NCI-H2107 treated with DMSO at 0.1 percent for 48 hours (cell line): ENCODE measurements around the gene ARFRP1.

Experiments
- DNase-seq: peaks from one replicate; lab custom pipeline; 2025; ENCODE audit not compliant: unreplicated experiment; lab: John Stamatoyannopoulos, UW

The ARFRP1 gene

GRCh38 chr20:63702751-63703470, 4.9 kb downstream of the ARFRP1 start:
- no peak for DNase-seq

DNA sequence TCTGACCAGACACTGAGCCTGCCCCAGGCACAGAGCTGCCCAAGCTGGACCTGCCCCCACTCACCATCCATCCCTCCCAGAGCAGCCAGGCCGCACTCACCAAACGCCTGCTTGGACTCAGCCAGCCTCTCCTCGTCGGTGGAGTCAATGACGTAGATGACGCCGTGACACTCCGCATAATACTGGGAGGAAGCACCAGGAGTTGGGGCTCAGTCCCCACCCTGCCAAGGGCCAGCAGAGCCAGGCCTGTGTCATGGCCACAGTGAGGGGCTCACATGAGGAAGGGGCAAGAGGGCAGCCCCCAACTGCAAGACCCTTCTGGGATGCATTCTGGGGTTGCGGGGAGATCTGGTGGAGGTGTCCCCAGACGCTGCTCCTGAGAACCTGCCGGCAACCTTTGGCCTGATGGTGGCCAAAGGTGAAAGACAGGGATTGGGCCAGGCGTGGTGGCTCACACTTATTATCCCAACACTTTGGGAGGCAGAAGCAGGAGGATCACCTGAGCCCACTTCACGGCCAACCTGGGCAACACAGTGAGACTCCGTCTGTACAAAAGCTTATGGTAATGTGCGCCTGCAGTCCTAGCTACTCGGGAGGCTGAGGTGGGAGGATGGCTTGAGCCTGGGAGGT, 5.6 kb downstream of the ARFRP1 start:
- DNase-seq, result no peak

DNA sequence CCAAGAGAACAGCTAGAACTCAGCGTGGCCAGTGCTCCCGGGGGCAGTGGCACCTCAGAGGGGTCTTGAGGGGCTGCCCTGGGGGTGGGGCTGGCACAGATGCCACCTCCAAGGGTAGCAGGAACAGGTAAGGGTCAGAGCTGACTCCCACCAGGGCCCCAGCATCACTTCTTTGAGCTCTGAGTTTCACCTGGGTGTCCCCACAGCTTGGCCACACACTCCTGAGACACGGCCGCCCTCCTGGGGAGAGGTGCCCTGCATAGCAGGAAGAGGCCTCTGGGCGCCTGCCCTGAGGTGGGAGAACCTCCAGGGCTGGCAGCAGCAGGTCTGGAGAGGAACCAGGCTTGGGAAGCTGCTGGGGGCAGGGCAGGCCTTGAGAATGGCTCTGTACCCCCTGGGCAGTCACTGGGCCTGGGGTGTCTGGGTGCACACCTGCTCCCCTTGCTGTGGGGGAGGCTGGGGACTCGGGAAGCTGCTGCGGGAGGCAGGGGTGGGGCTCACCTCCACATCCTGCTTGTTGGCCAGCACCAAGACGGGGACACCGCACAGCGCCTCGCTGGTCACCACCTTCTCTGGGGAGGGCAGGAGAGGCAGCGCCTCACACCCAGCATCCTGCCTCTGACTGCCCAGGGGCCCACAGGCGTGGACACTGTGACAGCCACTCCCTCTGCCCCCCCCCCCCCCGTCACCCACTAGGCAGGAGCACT, 6.3 kb downstream of the ARFRP1 start:
- no peak for DNase-seq

- DNase-seq, result no peak
These were observed 6.8 kb downstream of the ARFRP1 start for GRCh38 chr20:63701051-63701328.

- DNase-seq, result no peak
These were observed 7.4 kb downstream of the ARFRP1 start for GRCh38 chr20:63700199-63701050.

DNA sequence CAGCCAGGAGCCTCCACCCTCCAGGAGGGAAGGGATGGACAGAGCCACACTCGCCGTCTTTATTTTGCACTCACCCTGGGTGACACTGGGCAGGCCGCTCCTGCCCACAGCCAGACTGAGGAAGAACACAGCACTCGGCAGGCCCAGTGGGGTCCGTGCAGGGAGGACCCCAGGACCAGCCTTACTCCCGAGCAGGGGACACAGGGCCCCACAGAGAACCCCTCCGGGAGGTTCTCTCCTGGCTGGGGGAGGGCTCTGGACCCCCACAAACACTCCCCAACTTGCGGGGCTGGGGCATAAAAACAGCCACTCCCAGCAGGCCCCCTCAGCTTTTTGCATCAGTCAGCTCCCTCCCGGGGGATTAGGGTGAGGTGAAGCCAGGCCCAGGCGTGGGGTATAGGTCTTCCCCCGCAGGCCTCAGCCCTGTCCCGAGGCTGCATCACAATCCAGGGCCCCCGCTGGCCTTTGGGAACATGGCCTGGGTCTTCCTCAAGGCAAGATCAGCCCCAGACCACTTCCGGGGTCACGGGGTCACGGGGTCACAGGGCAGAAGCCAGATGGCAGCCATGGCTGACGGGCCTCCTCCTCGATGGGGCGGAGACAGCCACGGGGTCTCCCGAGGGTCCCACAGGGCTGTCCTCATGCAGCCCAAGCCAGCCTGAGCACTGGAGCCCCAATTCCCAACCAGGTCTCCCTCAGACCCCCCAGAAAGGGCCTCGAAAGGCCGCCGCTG, 8.1 kb downstream of the ARFRP1 start:
- no peak for DNase-seq

DNA sequence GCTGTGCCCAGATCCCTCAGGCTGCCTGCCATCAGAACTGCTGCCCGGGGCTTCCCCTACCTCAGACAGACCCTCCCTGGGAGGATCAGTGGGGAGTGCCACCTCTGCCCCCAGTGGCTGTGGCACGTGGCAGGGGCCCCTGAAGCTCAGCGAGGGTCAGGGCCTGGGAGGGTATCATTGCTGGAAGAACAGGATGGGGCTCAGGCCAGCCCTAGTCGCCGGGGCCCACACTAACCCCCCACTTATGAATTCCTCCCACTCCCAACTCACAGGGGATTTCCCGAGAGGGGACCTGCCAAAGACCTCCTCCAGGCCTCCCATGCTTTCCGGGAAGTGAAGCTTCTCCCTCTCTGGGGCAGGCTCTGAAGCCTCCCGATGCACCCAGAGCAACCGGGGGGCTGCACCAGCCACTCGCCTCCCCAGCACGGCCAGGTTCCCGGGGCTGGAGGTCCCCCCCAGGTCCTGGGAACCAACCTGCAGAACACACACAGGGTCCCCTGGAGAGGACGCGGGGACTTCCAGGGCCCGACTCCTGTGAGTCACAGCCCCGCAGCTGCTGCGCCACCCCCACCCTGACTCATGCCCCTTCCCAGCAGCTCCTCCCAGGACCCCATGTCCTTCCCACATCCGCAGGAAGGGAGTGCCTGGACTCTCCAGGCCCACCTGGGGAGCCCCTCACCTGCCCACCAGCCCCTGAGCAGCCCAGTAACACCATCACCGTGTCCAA, 8.9 kb downstream of the ARFRP1 start:
- DNase-seq, result no peak

DNA sequence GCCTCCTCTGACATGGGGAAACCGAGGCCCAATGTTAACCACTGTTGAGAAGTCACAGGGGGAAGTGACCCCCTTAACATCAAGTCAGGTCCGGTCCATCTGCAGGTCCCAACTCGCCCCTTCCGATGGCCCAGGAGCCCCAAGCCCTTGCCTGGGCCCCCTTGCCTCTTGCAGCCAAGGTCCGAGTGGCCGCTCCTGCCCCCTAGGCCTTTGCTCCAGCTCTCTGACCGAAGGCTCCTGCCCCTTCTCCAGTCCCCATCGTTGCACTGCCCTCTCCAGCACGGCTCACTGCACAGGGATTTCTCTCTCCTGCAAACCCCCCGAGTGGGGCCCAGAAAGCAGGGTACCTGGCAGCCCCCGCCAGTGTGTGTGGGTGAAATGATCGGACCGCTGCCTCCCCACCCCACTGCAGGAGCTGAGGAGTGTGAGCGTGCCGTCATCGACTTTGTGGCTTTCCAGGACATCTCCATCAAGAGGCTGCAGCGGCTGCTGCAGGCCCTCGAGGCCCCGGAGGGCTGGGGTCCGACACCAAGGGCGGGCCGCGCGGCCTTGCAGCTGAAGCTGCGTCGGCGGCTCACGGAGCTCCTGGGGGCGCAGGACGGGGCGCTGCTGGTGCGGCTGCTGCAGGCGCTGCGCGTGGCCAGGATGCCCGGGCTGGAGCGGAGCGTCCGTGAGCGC, 9.8 kb downstream of the ARFRP1 start:
- DNase-seq, result no peak

GRCh38 chr20:63697357-63697867, 10.4 kb downstream of the ARFRP1 start:
- no peak for DNase-seq

GRCh38 chr20:63696628-63697356, 11.0 kb downstream of the ARFRP1 start, which contains the start of gene TNFRSF6B:
Gene TNFRSF6B, plus strand, starts transcription at chr20:63696652. Its CDS starts 116 bp downstream, at chr20:63696768.
- no peak for DNase-seq

DNA sequence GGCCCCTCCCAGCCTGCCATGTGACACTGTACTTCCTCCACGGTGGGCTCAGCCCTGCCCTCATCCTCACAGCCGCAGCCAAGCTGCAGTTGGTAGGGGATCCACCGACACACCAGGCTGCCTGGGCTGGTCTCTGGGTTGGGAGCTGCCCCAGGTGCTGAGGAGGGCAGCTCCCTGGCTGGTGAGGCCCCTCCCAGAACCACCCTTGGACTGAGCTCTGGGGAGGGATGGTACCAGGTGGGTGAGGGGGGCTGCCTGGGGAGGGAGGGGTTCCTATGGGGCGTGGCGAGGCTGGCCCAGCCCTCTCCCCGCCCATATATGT, 11.5 kb downstream of the ARFRP1 start:
- no peak for DNase-seq

- DNase-seq, result no peak
These were observed 12.1 kb downstream of the ARFRP1 start for GRCh38 chr20:63695424-63696305.

- DNase-seq, result no peak
These were observed 13.0 kb downstream of the ARFRP1 start for GRCh38 chr20:63694584-63695423.

DNA sequence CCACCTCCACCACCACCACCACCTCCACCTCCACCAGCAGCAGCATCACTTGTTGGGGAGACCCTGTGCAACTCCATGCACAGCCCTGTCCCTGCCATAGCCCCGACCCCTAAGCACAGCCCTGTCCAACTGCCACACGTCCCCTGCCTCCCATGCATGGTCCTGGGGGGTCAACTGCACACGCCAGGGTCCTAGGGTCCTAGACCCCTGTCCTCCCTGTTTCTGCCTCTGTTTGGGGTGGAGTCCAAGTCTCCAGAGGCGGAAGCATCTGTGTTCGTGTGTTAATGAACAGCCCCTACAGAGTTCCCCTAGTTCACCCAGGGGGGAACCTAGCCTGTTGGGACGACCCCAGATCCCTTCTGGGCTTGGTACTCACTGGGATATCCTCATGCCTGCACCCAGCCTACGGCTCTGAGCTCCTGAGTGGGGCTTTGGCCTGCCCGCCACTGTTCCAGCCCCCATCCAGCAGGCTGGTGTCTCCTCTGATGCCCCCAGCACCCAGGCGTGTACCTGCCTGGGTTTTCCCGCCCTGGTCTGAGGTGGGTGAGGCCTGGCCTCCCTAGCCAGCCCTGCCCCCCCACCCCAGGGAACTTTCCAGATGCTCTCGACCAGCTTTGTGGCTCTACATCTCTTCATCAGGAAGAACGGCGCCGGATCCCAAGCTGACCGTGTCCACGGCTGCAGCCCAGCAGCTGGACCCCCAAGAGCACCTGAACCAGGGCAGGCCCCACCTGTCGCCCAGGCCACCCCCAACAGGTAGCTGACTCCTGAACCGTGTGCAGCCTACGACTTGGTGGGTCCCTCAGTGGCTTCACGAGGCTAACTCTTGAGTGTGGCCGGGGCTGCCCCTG, 13.8 kb downstream of the ARFRP1 start:
- DNase-seq, result no peak

DNA sequence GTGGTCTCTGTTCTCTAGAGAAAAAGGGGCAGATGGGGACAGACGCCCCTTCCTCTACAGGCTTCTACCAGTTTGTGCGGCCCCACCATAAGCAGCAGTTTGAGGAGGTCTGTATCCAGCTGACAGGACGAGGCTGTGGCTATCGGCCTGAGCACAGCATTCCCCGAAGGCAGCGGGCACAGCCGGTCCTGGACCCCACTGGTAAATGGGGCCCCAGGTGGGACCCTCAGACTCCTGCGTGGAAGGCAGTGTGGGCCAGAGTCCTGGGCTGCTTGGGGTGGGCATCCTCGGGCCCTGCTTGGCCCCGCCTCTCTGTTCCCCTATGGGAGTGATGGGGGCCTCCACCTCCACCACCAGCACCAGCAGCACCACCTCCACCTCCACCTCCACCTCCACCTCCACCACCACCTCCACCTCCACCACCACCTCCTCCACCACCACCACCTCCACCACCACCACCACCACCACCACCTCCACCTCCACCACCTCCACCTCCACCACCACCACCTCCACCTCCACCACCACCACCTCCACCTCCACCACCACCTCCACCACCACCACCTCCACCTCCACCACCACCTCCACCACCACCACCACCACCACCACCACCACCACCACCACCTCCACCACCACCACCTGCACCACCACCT, 14.6 kb downstream of the ARFRP1 start:
- DNase-seq, result no peak
